Suprapubic skin (tissue), 3 donors: ENCODE measurements around the gene NCAPH2.

Experiments
- POLR2A ChIP-seq, 2 donors: fragments of 450-650 bp; IDR thresholded peaks; one replicate each; pipeline ENCODE4 v1.6.1; 2017; ENCODE audit warnings: antibody characterized with exemption in 2 of 2, mild to moderate bottlenecking in 2 of 2, moderate library complexity in 2 of 2
- TF ChIP-seq, protein P1 (sequence below), 2 donors: fragments of 200-600 bp in 1 of 2; fragments of 450-650 bp in 1 of 2; sonication (generic) in 1 of 2; IDR thresholded peaks; one replicate each; pipeline ENCODE4 v1.5.1; 2016 to 2019; ENCODE audit warnings: antibody characterized with exemption in 2 of 2, mild to moderate bottlenecking in 1 of 2, moderate library complexity in 1 of 2

GRCh38 chr22:50465066-50465930 is 42.7 kb upstream of the NCAPH2 start:
- TF ChIP-seq POLR2A (IDR thresholded peaks at IDR 0.05) = no peak
- TF ChIP-seq, protein P1, sequence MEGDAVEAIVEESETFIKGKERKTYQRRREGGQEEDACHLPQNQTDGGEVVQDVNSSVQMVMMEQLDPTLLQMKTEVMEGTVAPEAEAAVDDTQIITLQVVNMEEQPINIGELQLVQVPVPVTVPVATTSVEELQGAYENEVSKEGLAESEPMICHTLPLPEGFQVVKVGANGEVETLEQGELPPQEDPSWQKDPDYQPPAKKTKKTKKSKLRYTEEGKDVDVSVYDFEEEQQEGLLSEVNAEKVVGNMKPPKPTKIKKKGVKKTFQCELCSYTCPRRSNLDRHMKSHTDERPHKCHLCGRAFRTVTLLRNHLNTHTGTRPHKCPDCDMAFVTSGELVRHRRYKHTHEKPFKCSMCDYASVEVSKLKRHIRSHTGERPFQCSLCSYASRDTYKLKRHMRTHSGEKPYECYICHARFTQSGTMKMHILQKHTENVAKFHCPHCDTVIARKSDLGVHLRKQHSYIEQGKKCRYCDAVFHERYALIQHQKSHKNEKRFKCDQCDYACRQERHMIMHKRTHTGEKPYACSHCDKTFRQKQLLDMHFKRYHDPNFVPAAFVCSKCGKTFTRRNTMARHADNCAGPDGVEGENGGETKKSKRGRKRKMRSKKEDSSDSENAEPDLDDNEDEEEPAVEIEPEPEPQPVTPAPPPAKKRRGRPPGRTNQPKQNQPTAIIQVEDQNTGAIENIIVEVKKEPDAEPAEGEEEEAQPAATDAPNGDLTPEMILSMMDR (IDR thresholded peaks at IDR 0.05) = no peak
